Right ventricle myocardium superior (tissue), 1 donor: ENCODE measurements around the gene SPANXC. TPM values are rescaled to one million over a fixed set of nuclear protein-coding genes. Genes with fewer than 3 reads are reported as not detected.
"Not testable (repeated sequence)": the region's sequence is repeated elsewhere in the genome, so short reads cannot be mapped to it uniquely, and the experiment has no call there.

ENCODE experiments used
- ATAC-seq: fragments of 200-7000 bp; cut with Tn5 transposase; one replicate; pipeline ENCODE4 v1.9.1; 2020; ENCODE audit warnings: mild to moderate bottlenecking; ENCODE audit not compliant: poor library complexity
- DNase-seq: peaks from one replicate; pipeline ENCODE4 v3.0.0-alpha.2; 2020
- intact Hi-C: fragments of 100-400 bp; cut with DNase I; formaldehyde crosslinking; loops from one replicate; pipeline ENCODE4 v1.11.2; 2022
- long read RNA-seq: library from polyadenylated mRNA; unstranded; transcript quantifications from one replicate; pipeline ENCODE4 v2.0.0, GENCODE V29; 2021
- total RNA-seq: library from RNA; stranded (reverse); fragmentation: NEBNext Ultra II Directional; extraction: Animal tissue kit (Norgen Biotek cat#: 25700); gene quantifications from one replicate; pipeline ENCODE4 v1.2.1, GENCODE V29; 2021
- donor health status: DM: no; HTN: yes; CAD: no; lungs with severe emphysema.

The SPANXC gene
- not detected for total RNA-seq
- long read RNA-seq: 0 reads

- intact Hi-C loops: not testable (repeated sequence)
These were observed at the start of gene SPANXC for GRCh38 chrX:141242417-141242816. SPANXC (minus strand) TSS chrX:141242517; CDS start chrX:141242457, 60 bp downstream.

GRCh38 chrX:141279476-141279875 lies 37.2 kb upstream of the SPANXC start:
- no peak for DNase-seq
- no peak for ATAC-seq
- intact Hi-C loops: no loop called here

More at GRCh38 chrX:141242417-141242816, at the start of gene SPANXC:
- ATAC-seq, DNase-seq: not testable (repeated sequence)

GRCh38 chrX:141278306-141278705 lies 36.0 kb upstream of the SPANXC start:
- DNase-seq (no peak), ATAC-seq (no peak)
- intact Hi-C loops: no loop called here

GRCh38 chrX:141258080-141258479 lies 15.8 kb upstream of the SPANXC start:
- ATAC-seq: no peak
- no peak for DNase-seq
- intact Hi-C loops: no loop called here

GRCh38 chrX:141221611-141222010 lies 20.7 kb downstream of the SPANXC start:
- intact Hi-C loops: no loop called here

GRCh38 chrX:141220342-141221008 lies 21.8 kb downstream of the SPANXC start:
- no peak for DNase-seq
- intact Hi-C loops: no loop called here
- ATAC-seq: no peak

More at GRCh38 chrX:141221611-141222010, 20.7 kb downstream of the SPANXC start:
- DNase-seq (no peak), ATAC-seq (no peak)

GRCh38 chrX:141214196-141214595 lies 28.1 kb downstream of the SPANXC start:
- no peak for ATAC-seq

GRCh38 chrX:141201962-141202361 lies 40.4 kb downstream of the SPANXC start:
- intact Hi-C loops: no loop called here
- ATAC-seq (no peak), DNase-seq (no peak)

More at GRCh38 chrX:141214196-141214595, 28.1 kb downstream of the SPANXC start:
- intact Hi-C loops: no loop called here
- DNase-seq: no peak

Other genes starting within 250 kb of the SPANXC start
- gene SPANXB1, start 239.9 kb downstream of the SPANXC start, total RNA-seq: not detected
- gene LDOC1, start 65.4 kb downstream of the SPANXC start, total RNA-seq: 3.4 TPM